H4 (cell line): ENCODE measurements around the gene RTTN. TPM values are rescaled to one million over a fixed set of nuclear protein-coding genes. Genes with fewer than 3 reads are reported as not detected.
"Not testable (repeated sequence)": the region's sequence is repeated elsewhere in the genome, so short reads cannot be mapped to it uniquely, and the experiment has no call there.

Experiments
- DNase-seq: peaks from one replicate; pipeline ENCODE4 v3.0.0-alpha.2; 2015; ENCODE audit warnings: low spot score
- total RNA-seq: library from RNA; depleted of rRNA; stranded (reverse); fragments of >200 nt; shearing (Covaris generic); gene quantifications from 2 replicates; pipeline ENCODE4 v1.2.3, GENCODE V29; 2014

The RTTN gene
- total RNA-seq, 1 experiment from 2014 or later = 12.2 TPM

DNA sequence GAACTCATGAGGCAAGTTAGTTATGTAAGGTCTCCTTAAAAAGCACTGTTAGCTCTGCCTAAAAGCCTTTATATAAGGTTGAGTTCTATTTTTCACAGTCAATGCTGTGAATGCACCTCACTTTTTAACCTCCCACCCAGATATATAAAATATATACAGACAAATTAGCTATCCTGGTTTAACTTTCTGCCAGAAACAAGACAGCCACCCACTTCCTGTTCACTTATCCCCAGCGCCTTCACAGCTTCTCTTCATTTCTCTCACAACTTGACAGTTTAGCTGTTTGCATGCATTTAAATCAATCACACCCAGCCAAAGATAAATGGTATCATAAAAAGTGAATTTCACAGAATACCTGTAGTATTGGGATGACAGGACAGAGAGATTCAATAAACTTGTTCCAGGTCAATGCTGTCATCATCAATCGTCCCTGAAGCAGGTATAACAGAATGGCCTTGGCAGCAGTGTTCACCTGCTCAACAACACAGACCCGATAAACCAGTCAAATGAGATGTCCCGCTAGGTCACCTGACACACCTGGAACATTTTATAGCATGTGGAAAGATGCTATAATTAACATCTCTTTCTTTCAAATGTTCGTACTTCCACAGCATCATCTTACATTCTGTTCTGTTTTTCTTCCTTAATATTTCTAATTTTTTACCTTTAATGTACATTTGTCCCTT is 55.7 kb downstream of the RTTN start:
- no peak for DNase-seq

DNA sequence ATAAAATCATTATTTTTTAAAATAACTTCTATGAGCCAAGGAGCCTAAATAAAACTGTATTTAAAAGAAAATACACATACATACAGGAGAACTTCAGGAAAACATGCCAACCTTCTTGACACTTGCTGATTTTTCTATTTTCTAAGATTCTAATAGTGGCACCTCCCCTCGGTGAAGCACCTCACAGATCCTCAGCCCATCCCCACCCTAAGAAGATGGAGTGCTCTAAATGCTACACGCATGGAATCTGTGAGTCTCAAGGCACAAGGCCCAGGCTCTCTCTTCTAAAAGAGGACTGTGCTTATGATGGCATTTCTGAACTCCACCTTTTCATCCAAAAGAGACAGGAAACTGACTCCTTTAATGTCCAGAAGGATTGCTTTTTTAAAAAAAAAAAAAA is 56.3 kb downstream of the RTTN start:
- DNase-seq = no peak

DNA sequence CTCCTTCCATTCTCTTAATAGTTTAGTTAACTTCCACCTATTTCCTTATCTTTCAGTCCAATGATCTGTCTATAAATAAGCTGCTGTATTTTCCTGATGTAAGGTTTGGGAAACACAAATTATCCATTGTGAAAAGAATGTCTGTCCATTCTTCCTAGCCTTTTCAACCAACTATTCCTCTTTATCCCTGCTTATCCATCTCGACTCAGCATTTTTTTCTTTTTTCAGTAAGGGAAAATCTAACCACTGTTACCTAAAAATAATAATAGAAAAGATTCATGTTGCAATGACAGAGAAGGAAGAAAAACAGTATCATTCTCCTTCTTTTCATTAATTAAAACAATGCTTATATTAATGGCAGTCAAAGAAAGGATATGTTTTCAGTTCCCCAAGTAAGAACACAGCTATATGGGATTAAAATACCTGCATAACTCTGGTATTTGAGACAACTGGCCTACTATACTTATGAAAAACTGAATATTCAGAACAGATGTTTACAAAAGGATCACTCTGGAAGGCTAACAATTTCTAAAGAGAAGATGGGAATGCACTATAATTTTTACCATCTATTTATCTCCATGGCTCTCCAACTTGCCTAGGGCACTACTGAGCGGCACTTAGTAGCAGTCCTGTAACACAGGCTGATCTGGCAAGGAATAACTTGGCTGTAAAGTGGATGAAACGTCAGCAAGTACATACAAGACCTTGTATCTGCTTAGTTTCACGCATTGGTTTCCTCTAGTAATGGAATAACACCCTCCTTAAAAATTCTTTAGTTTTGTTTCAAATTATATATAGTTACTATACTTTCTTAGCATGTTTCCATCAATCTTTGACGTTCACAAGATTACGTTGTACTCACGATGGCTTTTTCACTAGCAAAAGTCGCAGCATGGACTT is 57.2 kb downstream of the RTTN start:
- no peak for DNase-seq

DNA sequence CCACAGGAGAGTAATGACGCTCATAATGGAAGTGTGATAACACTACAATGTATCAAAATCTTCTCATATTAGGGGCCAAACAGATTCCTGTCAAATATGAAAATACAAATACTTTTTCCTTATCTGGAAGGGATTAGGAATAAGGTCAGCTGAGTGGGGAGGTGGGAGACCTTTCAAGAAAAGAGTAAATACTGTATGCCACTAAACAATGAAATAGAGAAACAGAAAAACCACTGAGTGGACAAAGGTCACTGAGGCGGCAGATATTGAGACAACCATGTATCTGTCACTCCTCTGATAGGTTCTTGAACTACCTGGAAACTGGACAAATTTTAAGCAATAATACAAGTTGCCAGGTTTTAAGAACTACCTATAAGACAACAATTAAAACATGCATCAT is 59.3 kb downstream of the RTTN start:
- no peak for DNase-seq

DNA sequence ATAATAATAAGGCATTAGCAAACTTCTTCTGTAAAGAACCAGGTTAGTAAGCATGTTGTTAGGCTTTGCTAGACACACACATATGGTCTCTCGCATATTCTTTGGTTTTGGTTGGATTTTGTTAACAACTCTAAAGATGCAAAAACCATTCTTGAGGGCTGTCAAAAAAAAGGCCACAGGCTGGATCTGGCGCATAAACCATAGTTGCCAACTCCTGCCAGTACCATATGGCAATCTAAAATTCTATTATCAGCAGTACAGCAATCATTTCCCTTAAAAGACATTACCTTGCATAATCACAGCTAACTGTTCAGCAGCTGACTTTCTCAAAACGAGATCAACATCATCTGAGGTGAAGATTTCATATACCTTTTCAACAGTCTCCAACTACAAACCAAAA is 63.5 kb downstream of the RTTN start:
- no peak for DNase-seq

DNA sequence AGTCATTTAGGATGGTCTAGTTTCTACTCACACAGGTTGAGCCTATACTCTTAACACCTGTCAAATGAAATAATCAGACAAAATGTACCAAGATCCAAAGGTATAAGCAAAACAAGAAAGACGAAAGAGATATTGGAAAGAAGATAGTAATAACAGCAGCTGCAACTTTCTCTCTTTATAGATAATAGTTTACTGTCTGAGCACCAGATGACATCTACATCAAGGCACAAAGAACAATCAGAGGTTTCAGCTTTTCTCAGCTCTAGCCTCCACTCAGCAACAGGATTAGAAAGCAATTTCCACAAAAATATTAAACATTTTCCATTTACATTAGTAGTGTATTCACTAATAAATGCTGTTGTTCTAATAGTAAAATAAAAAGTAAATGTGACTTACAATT is 66.3 kb downstream of the RTTN start:
- DNase-seq = no peak

DNA sequence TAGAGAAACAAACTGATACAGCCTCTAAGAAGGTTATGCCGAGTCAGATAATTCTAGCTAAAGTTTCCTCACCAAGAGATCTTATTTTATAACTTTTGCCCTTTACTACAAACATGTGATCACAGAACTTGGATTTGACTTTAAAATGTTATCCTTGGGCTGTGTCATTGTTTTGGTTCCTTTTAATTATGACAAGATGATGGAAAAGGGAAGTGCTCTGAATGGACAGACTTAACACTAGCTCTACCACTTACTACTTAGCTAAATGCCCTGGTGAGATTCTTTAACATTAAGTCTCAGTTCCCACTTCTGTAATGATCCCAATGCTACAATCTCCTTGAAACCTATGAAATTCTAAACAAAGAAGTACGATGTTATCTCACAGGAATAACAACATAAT is 69.9 kb downstream of the RTTN start:
- DNase-seq = no peak

DNA sequence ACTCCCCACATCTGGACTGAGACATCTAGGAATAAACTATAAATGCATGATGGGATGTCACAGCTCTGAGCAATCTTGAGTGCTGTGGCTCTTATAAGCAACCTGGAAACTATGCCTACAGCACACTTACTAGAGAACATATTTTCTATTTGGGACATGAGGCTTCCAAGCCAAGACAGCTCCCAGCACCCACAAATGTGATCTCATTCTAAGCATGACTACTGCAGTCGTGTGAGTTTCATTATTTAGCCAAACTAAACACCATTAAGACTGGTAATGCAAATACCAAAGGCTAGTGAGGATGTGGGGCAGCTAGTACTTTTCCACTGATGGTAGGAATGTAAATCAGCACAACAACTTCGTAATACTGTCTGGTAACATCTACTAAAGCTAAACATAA is 72.5 kb downstream of the RTTN start:
- peak; percentile 83 for DNase-seq

DNA sequence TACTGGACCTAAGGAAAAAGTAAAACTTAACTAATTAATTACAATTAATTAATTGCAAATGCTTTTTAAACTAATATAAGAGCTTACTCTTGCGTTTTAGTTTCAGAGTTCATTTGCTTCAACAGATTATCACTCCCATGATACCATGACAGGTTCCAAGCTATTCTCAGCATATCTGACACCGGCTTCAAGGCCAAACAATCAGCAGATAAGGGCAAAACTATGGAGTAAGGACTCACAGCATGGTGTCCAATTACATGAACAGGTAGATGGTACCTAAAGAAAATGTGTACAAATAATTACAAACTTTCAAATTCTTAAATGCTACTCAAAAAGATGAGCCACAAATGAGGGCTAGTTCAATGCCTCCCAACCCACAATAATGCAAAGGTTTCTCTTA is 77.2 kb downstream of the RTTN start:
- DNase-seq = no peak

DNA sequence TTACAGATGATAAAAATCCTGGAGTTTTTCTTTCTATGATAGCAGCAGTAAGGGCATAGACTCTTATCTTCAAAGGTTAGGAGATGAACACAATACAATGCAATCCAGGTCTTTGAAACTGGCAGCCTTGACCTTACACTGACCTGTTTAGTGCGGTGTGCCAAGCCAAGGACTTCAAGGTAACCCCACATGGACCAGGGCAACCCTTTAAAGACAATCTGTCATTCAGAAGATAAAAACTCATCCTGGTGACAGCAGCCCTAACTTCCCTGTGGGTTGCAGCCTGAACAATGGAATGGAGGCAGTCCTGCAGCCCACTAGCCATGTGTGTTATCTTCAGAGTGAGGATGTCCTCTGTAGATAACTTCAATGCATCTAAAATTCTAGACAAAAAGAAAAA is 78.1 kb downstream of the RTTN start:
- no peak for DNase-seq

DNA sequence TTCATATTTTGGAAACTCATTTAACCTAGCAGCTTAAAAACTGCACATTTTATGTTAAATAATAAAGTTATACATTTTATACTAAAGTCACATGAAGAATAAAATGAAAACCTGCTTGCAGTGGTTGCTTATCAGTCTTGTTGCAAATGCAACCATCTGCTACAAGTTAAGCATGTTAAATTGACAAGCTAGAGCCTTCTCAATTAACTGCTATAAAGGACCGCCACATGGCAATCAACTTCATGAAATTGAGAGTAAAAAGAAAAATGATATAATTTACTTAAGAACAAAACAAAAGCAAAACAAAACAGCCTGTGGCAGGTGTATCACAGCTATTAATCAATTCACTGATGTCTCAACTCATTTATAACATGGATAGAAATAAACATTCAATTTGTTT is 78.7 kb downstream of the RTTN start:
- DNase-seq = no peak

DNA sequence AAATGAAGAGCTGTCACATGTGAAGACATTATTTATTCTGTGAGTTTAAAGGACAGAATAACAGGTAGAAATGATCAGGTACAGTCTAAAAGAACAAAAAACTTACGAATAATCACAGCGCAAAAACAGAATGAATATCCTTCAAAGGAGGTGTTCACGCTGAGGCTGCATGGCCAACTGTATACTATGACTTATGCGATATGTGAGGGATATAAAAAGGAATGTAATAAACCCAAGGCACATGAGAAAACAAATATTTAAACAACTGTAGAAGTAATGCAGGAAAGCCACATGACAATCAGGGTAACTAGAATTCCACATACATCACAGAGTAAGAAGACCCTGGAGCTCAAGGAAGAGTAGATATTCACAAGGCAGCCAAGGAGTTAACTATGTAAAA is 81.3 kb downstream of the RTTN start:
- no peak for DNase-seq

DNA sequence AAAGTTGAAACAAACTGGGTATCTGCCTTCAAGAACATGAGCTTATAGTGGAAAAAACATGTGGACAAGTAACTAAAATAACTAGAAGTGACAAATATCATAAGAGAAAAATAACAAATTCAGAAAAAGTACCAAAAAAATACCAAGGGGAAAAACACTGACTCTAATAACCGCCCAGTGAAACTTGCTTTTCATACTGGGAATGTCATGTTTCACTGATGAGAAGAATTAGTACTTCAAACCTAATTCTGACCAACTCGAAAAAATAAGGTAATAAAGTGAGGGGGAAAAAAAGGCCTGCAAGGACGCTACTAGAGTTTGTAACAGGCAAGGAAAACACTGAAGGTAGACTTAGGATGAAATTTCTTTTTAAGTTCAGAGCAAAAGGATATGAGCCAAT is 83.6 kb downstream of the RTTN start:
- no peak for DNase-seq

DNA sequence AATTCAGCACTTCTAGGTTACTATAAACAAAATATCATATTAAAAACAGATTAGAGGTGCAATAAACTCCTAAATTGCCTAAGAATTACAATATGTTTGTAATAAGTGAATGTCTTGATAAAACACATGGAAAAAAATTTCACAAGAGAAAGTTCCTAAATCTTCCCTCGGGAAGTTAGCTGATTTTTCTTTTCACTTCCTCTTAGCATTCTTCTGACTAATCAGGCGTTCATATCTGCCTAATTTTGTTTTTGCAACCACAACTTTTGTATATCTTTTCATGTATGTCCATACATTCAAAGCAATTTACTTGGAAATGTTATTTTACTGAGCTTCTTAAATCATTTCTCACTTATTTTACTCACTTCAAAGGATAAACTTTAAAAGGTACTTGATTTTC is 88.5 kb downstream of the RTTN start:
- no peak for DNase-seq

DNA sequence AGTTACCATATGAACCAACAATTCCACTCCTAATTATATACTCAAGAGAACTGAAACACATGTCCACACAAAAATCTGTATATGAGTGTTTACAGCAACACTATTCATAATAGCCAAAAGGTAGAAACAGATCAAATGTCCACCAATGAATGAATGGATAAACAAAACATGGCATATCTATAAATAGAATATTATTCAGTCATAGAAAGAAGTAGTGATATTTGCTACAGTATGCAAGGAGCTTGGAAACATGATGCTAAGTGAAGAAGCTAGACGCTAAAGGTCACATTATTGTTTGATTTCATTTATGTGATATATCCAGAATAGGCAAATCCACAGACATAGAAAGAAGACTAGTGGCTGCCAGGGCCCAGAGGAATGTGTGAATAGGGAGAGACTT is 92.0 kb downstream of the RTTN start:
- no peak for DNase-seq

DNA sequence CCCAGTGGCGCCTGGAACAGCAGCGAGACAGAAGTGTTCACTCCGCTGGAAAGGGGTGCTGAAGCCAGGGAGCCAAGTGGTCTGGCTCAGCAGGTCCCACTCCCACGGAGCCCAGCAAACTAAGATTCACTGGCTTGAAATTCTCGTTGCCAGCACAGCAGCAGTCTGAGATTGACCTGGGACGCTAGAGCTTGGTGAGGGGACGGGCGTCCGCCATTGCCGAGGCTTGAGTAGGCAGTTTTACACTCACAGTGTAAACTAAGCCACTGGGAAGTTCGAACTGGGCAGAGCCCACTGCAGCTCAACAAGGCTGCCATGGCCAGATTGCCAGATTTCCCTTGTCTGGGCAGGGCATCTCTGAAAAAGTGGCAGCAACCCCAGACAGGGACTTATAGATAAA is 94.8 kb downstream of the RTTN start:
- DNase-seq = no peak

DNA sequence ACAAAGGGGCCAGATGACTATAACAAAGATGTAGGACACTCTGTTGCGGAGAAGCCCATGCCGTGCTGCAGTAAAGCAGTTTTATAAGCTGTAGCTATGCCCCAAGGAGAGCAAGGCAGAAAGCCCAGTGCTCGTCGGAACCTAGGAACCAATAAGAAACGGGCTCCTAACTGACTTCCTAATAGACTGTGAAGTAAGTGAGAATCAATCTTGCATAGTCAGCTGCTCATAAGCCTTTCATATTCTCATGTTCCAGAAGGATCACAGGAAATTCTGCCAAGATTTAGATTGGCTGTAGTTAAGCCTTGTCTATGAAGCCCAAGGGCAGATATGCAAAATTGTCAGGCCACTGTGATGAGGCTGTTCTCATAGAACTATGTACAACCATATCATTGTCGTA is 98.4 kb downstream of the RTTN start:
- DNase-seq = no peak

DNA sequence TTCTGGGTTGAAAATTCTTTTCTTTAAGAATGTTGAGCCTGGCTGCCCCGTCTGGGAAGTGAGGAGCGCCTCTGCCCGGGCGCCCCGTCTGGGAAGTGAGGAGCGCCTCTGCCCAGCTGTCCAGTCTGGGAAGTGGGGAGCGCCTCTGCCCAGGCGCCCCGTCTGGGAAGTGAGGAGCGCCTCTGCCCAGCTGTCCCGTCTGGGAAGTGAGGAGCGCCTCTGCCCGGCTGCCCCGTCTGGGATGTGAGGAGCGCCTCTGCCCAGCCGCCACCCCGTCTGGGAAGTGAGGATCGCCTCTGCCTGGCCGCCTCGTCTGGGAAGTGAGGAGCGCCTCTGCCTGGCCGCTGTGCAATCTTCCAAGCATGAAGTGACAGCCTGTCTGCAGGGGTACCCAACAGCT is 102.6 kb downstream of the RTTN start:
- DNase-seq = not testable (repeated sequence)

DNA sequence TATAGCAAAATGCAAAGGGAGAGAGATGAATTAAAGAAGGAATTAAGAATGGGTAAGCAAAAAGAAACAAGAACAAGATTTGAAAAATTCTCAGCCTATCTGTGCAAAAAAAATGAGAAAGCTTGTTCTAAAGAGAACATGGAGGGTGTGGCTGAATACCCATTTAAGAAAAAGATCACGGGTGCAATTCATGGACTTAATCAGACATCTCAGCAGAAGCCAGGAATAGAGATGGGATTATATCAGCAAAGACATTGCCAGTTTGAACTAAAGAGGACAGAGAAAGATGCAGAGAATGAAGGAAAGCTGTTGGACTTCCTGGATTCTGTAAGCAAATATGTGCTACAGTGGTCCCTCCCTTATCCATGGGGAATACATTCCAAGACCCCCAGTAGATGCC is 115.6 kb downstream of the RTTN start:
- no peak for DNase-seq

DNA sequence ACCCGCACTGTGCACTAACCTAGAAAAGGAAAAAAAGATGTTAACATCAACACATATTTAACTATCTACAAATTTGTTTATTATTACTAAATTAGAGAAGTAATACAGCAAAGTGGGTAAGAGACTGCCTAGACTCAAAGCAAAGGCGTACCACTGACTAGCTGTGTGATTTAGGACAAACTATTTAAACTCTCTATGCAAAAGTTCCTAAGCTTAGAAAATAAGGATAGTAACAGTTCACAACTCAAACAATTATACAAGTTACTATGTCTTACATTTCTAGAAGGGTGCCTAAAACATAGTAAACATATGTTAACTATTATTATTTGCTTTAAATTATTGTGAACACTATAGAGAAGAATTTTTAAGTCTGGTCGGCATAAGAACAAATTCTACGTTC is 119.4 kb downstream of the RTTN start:
- no peak for DNase-seq

DNA sequence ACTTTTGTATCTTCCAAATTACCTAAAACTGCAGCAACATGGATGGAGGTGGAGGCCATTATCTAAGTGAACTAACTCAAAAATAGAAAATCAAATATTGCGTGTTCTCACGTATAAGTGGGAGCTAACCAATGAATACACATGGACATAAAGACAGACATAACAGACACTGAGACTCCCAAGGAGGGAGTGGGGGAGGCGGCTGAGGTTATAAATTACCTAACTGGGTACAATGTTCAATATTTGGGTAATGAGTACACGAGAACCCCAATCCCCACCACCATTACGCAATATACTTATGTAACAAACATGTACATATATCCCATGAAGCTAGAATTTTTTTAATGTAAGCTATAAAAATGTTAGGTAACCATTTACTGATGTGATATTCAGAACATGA is 119.8 kb downstream of the RTTN start:
- no peak for DNase-seq

DNA sequence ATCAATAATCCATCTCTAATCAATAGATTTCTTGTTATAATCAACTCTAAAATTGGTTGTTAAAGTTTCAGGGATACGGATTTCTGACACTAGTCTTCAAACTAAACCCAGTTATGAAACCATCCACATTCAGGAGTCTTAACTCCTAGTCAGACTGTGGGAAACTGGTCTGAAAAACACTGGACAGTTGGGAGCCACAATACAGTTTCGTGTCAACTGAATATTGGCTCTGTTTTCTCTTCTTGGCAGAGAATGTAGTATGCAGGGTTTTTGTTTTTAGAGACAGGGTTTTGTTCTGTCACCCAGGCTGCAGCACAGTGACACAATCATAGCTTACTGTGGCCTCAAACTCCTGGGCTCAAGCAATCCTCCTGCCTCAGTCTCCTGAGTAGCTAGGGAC is 123.1 kb downstream of the RTTN start:
- DNase-seq = no peak

DNA sequence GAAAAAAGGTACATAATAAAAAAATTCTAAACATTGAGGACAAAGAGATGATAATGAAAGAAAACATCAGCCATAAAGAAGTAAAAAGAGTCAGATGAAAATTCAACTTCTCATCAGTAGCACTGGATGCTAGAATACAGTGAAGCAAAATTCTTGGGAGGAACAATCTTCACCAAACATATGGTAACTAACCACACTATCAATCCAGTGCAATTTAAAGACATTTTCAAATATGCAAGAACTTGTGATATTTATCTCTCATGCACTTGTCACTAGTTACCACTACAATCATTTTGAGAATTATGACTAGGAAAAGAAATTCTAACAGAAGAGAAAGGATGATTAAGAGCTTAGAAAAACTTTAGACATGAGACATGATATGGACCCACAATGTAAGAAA is 127.4 kb downstream of the RTTN start:
- no peak for DNase-seq

DNA sequence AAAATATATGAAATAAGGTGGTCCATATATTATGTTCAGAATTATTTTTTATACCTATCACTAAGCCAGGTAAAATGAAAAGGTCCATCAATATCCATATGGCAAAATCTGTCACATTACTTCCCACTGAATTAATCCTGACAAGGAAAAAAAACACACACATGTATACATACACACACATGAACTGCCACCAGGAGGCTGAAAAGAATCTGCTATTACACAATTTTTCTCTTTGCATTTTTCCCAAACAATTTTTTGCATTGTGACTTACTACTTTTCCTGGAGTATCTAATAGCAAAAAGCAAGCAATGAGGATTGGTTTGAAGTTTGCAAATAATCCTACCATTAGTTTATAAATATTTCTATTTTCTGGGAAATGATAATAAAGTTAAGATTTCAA is 129.6 kb downstream of the RTTN start:
- no peak for DNase-seq
